Measurements from ENCODE around the gene HOGA1.

- no peak for TF ChIP-seq GATA2 (IDR thresholded peaks at IDR 0.05; ENCODE audit: low read depth, low read length)
- no peak for TF ChIP-seq GATA3 (IDR thresholded peaks at IDR 0.05; ENCODE audit: low read depth, low read length)
Measured at GRCh38 chr10:97549587-97550322, 34.4 kb upstream of the HOGA1 start.
